CD4-positive, alpha-beta T cell (primary cell): ENCODE data around the gene CXorf66. TPM values are rescaled to one million over a fixed set of nuclear protein-coding genes. Genes with fewer than 3 reads are reported as not detected.
"Not testable (repeated sequence)": the region's sequence is repeated elsewhere in the genome, so short reads cannot be mapped to it uniquely, and the experiment has no call there.

Experiments
- ATAC-seq: fragments of 200-7000 bp; cut with Tn5 transposase; one replicate; pipeline ENCODE4 v1.10.0; 2022; ENCODE audit warnings: mild to moderate bottlenecking; ENCODE audit not compliant: poor library complexity
- CTCF ChIA-PET: fragments of 350-600 bp; sonication (Branson Sonifier 250); formaldehyde crosslinking; loops from one replicate; lab custom pipeline; 2021; ENCODE audit warnings: antibody characterized with exemption, inconsistent platforms; lab: Charles Lee
- POLR2A ChIA-PET: fragments of 350-600 bp; sonication (Branson Sonifier 250); formaldehyde crosslinking; loops from one replicate; lab custom pipeline; 2021; ENCODE audit warnings: antibody characterized with exemption, inconsistent platforms; lab: Charles Lee
- DNase-seq, 14 experiments: peaks; one replicate each; pipeline ENCODE4 v3.0.0-alpha.2; 2013 to 2020; ENCODE audit warnings: mixed read lengths in 2 of 14
- H3K27ac ChIP-seq, 2 donors: one replicate each; pipeline versions ENCODE4 v1.5.1 to v1.7.0; 2013; ENCODE audit warnings: low read length in 2 of 2, low read depth in 1 of 2, mild to moderate bottlenecking in 1 of 2
- H3K27me3 ChIP-seq, 2 experiments: 1 replicate in 1 of 2; 2 replicates in 1 of 2; pipeline versions ENCODE4 v1.6.1 to v1.7.0; 2013; ENCODE audit warnings: low read length in 2 of 2, control low read depth in 1 of 2, mild to moderate bottlenecking in 1 of 2, moderate library complexity in 1 of 2; ENCODE audit not compliant: insufficient read depth in 2 of 2, control insufficient read depth in 1 of 2
- H3K36me3 ChIP-seq: one replicate; pipeline ENCODE4 v1.6.1; 2013; ENCODE audit warnings: low read length, control low read depth; ENCODE audit not compliant: insufficient read depth
- H3K4me1 ChIP-seq: one replicate; pipeline ENCODE4 v1.6.1; 2013; ENCODE audit warnings: low read length, control low read depth; ENCODE audit not compliant: insufficient read depth
- H3K4me3 ChIP-seq: one replicate; pipeline ENCODE4 v1.5.1; 2013; ENCODE audit warnings: mild to moderate bottlenecking, low read length, moderate library complexity
- H3K9me3 ChIP-seq, 2 experiments: 1 replicate in 1 of 2; 2 replicates in 1 of 2; pipeline versions ENCODE4 v1.6.1 to v1.7.0; 2013; ENCODE audit warnings: low read length in 2 of 2, mild to moderate bottlenecking in 2 of 2, control low read depth in 1 of 2, moderate library complexity in 1 of 2; ENCODE audit not compliant: control insufficient read depth in 1 of 2, insufficient read depth in 1 of 2
- H3K27ac Mint-ChIP-seq: one replicate; pipeline ENCODE4 v1.8.0; 2020; ENCODE audit warnings: mixed read lengths
- H3K27me3 Mint-ChIP-seq: one replicate; pipeline ENCODE4 v1.8.0; 2021; ENCODE audit warnings: mixed read lengths
- H3K36me3 Mint-ChIP-seq: one replicate; pipeline ENCODE4 v1.8.0; 2021; ENCODE audit warnings: low read depth, mixed read lengths
- H3K4me1 Mint-ChIP-seq: one replicate; pipeline ENCODE4 v1.8.0; 2021; ENCODE audit warnings: low read depth, mixed read lengths
- H3K4me3 Mint-ChIP-seq: one replicate; pipeline ENCODE4 v1.8.0; 2020; ENCODE audit warnings: mild to moderate bottlenecking, mixed read lengths
- H3K9me3 Mint-ChIP-seq: one replicate; pipeline ENCODE4 v1.8.0; 2020; ENCODE audit warnings: mixed read lengths
- intact Hi-C, 2 experiments: fragments of 100-400 bp; cut with DNase I in 1 of 2; cut with micrococcal nuclease in 1 of 2; formaldehyde crosslinking; loops; one replicate each; pipeline versions ENCODE4 v1.15.1 to v1.9.0; 2023 to 2025; cut with DNase I, micrococcal nuclease
- total RNA-seq, 174 experiments: library from RNA in 2 of 174; stranded (reverse) in 2 of 174; gene quantifications; one replicate each; pipeline ENCODE4 v1.2.3 and lab custom pipeline; 2021 to 2026
- TF ChIP-seq, protein P1 (sequence below): fragments of 200-600 bp; IDR thresholded peaks from one replicate; pipeline ENCODE4 v1.8.0; 2022; ENCODE audit warnings: antibody characterized with exemption, mild to moderate bottlenecking

The CXorf66 gene
- total RNA-seq, 2 experiments from 2014 or later = not detected

DNA sequence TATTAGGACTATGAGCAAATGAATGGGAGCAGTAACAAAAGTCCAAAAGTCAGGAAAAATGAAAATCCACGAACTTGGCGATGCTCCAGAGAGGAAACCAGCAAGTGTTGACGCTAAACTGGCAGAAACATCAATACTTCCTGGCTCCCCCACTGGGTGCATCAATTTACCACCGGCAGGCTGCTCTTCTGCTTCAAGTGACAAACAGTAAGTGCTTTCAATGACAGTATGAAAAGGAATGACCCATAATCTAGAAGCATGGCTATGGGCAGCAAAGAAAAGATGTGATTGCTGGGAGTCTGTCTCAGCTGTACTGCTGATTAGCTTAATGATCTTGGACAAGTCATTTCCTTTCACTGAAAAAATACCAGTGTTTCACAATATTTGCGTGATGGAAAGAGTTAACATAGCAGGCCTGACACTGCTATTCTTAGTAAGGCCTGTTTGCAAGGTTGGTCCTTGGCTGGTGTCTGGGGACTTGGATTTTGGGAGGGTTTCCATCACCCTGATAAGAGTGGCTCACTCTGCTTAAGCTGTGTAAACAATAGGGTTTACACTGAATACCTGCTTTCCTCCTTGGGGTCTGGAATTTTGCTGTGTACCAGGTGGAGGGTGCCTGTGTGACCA, 41.1 kb downstream of the CXorf66 start:
- TF ChIP-seq, protein P1, sequence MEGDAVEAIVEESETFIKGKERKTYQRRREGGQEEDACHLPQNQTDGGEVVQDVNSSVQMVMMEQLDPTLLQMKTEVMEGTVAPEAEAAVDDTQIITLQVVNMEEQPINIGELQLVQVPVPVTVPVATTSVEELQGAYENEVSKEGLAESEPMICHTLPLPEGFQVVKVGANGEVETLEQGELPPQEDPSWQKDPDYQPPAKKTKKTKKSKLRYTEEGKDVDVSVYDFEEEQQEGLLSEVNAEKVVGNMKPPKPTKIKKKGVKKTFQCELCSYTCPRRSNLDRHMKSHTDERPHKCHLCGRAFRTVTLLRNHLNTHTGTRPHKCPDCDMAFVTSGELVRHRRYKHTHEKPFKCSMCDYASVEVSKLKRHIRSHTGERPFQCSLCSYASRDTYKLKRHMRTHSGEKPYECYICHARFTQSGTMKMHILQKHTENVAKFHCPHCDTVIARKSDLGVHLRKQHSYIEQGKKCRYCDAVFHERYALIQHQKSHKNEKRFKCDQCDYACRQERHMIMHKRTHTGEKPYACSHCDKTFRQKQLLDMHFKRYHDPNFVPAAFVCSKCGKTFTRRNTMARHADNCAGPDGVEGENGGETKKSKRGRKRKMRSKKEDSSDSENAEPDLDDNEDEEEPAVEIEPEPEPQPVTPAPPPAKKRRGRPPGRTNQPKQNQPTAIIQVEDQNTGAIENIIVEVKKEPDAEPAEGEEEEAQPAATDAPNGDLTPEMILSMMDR = no peak
- H3K9me3 Mint-ChIP-seq = no peaks in the 10 kb centered on the region
- no peak overlapping the region for H3K27ac Mint-ChIP-seq
- ATAC-seq = no peak
- H3K27ac ChIP-seq = no peak overlapping the region
- peak in 1 of 14 experiments; percentile 4 for DNase-seq
- H3K4me3 Mint-ChIP-seq = no peak overlapping the region
- POLR2A ChIA-PET = no interaction called here
- peaks cover 5% of the 10 kb centered on the region for H3K4me1 ChIP-seq
- no peaks in the 10 kb centered on the region for H3K27me3 Mint-ChIP-seq
- H3K36me3 Mint-ChIP-seq = peaks cover 12% of the 10 kb centered on the region
- H3K4me3 ChIP-seq = no peak overlapping the region
- H3K36me3 ChIP-seq = no peaks in the 10 kb centered on the region
- peaks cover 62% of the 10 kb centered on the region for H3K4me1 Mint-ChIP-seq
- H3K9me3 ChIP-seq = no peaks in the 10 kb centered on the region
- no peaks in the 10 kb centered on the region for H3K27me3 ChIP-seq
- intact Hi-C loops = no loop called here
- CTCF ChIA-PET = no interaction called here

DNA sequence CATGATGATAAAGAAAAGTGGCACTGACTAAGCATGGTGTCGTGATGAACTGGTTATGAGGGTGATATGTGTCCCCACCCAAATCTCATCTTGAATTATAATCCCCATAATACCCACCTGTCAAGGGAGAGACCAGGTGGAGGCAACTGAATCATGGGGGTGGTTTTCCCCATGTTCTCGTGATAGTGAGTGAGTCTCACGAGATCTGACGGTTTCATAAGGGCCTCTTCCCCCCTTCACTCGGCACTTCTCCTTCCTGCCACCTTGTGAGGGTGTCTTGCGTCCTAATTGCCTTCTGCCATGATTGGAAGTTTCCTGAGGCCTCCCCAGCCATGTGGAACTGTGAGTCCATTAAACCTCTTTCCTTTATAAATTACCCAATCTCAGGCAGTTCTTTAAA, 44.2 kb downstream of the CXorf66 start:
- peaks cover 45% of the 10 kb centered on the region for H3K4me1 Mint-ChIP-seq

DNA sequence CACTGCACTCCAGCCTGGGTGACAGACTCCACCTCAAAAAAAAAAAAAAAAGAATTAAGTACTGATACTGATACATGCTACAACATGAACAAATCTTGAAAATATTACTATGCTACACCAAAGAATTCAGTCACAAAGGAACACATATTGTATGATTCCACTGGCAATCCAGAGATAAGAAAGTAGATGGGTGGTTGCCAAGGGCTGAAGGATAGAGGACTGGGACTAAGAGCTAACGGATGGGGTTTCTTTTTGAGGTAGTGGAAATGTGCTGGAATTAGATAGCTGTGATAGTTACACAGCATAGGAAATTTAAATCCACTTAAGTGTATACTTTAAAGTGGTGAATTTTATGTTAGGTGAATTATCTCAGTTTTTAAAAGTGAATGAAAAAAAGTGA, 45.0 kb downstream of the CXorf66 start:
- H3K27ac ChIP-seq = no peak overlapping the region
- ChIA-PET CTCF (interaction anchor here (0.7 kb wide), 1 partner anchor 25 kb away, joined by 3 read pairs; no protein-coding TSS in a partner anchor), POLR2A (no interaction called here)
- peaks cover 37% of the 10 kb centered on the region for H3K4me1 Mint-ChIP-seq
- H3K27ac Mint-ChIP-seq = no peak overlapping the region
- H3K4me1 ChIP-seq = peaks cover 5% of the 10 kb centered on the region
- no peaks in the 10 kb centered on the region for H3K27me3 Mint-ChIP-seq
- H3K27me3 ChIP-seq = no peaks in the 10 kb centered on the region
- H3K9me3 Mint-ChIP-seq = no peaks in the 10 kb centered on the region
- no peaks in the 10 kb centered on the region for H3K9me3 ChIP-seq
- no peak for ATAC-seq
- TF ChIP-seq, protein P1 = no peak
- H3K4me3 Mint-ChIP-seq = no peak overlapping the region
- no peak overlapping the region for H3K4me3 ChIP-seq
- DNase-seq = no peak
- H3K36me3 ChIP-seq = no peaks in the 10 kb centered on the region
- intact Hi-C loops = no loop called here
- peaks cover 12% of the 10 kb centered on the region for H3K36me3 Mint-ChIP-seq

More for the DNA sequence above, 44.2 kb downstream of the CXorf66 start:
- H3K36me3 ChIP-seq, H3K27ac ChIP-seq, H3K9me3 ChIP-seq, DNase-seq, H3K27me3 ChIP-seq, H3K4me3 Mint-ChIP-seq, intact Hi-C loops, CTCF ChIA-PET, H3K4me1 ChIP-seq, H3K27me3 Mint-ChIP-seq, H3K9me3 Mint-ChIP-seq, ATAC-seq, POLR2A ChIA-PET, H3K4me3 ChIP-seq: not testable (repeated sequence)
- H3K36me3 Mint-ChIP-seq = peaks cover 12% of the 10 kb centered on the region
- H3K27ac Mint-ChIP-seq = peak overlapping the region; percentile 34

DNA sequence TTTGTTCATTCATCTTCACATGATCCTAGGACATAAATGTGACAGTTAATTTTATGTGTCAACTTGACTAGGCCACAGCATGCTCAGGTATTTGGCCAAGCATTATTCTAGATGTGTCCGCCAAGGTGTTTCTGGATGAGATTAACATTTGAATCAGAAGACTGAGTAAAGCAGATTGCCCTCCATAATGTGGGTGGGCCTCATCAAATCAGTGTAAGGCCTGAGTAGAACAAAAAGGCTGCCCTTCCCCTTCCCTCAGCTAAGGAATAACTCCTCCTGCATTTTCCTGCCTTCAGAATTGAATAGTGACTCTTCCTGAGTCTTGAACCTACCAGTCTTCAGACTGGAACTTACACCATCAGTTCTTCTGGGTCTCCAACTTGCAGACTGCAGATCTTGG, 50.9 kb downstream of the CXorf66 start:
- H3K27me3 ChIP-seq = no peaks in the 10 kb centered on the region
- no peaks in the 10 kb centered on the region for H3K9me3 Mint-ChIP-seq
- TF ChIP-seq, protein P1 = no peak
- no peaks in the 10 kb centered on the region for H3K36me3 Mint-ChIP-seq
- H3K4me1 Mint-ChIP-seq = peaks cover 27% of the 10 kb centered on the region
- H3K9me3 ChIP-seq = no peaks in the 10 kb centered on the region
- intact Hi-C loops = no loop called here
- no peak overlapping the region for H3K27ac ChIP-seq
- no peak for DNase-seq
- H3K4me3 ChIP-seq = no peak overlapping the region
- H3K36me3 ChIP-seq = no peaks in the 10 kb centered on the region
- H3K4me3 Mint-ChIP-seq = no peak overlapping the region
- H3K4me1 ChIP-seq = no peaks in the 10 kb centered on the region
- POLR2A ChIA-PET = no interaction called here
- no peak for ATAC-seq
- H3K27ac Mint-ChIP-seq = no peak overlapping the region
- H3K27me3 Mint-ChIP-seq = no peaks in the 10 kb centered on the region
- CTCF ChIA-PET = no interaction called here
